Measurements from ENCODE around the gene MRPS33. TPM values are rescaled to one million over a fixed set of nuclear protein-coding genes. Genes with fewer than 3 reads are reported as not detected.

Gene MRPS33
- total RNA-seq, 1 donor from 2014 or later = 65.0 TPM

- intact Hi-C loops (cut with micrococcal nuclease) = loop anchor here (1.0 to 10.0 kb wide), 6 partner anchors 60 to 608 kb away; partner anchors contain the start of genes AGK and RAB19
Measured at GRCh38 chr7:141012696-141013344, 1.9 kb downstream of the MRPS33 start.

DNA sequence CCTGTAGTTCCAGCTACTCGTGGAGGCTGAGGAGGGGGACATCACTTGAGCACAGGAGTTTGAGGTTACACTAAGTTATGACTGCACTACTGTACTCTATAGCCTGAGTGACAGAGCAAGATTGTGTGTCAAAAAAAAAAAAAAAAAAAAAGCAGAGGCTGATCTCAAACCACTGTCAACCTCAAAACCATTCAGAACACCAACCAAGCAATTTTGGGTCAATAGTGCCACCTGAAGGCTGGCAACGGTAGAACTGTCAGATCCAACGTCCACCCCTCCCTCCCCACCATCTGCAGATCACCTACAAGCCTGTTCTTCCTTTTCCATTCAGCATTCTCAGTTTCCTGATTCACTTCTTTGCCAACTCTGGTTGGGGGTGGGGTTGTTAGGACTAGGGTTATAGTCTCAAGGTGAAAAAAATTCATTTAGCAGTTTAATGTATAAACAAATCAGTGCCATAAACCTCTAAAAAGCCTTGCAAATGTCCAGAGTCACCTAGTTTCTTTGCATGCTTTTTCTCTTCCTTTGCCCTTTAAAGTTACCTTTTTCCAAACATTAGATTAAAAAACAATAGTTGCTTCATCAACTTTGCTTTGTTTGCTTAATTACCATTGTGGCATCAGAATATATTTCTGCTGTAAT is 2.6 kb downstream of the MRPS33 start:
- intact Hi-C loops (cut with micrococcal nuclease) = loop anchor here (1.0 to 10.0 kb wide), 6 partner anchors 61 to 607 kb away; partner anchors contain the start of genes AGK and RAB19

- intact Hi-C loops (cut with micrococcal nuclease) = loop anchor here (5.0 to 10.0 kb wide), 3 partner anchors 521 to 607 kb away; partner anchors contain the start of genes AGK and RAB19
Measured at GRCh38 chr7:141011443-141011842, 3.3 kb downstream of the MRPS33 start.

GRCh38 chr7:141003172-141004065 is 11.3 kb downstream of the MRPS33 start:
- intact Hi-C loops (cut with micrococcal nuclease) = no loop called here

DNA sequence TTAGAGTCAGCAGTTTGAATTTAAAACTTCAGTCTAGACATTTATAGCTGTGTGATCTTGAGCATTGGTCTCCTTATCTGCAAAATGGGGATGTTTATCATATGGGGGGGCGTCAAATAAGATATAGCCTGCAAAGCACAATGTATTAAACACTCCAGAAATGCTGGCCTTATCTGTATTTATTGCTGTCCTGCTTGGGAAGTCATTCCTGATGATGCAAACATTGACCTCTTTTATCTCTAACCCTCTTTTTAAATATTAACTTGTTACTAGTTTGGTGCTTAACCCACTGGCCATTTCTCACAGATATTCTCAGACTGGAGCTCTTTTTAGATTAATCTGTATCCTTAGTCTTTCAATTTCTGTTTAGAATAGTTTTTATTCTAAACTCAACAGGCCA is 13.2 kb downstream of the MRPS33 start:
- intact Hi-C loops (cut with micrococcal nuclease) = no loop called here

- intact Hi-C loops (cut with micrococcal nuclease) = no loop called here
Measured at GRCh38 chr7:141001122-141001521, 13.6 kb downstream of the MRPS33 start.

DNA sequence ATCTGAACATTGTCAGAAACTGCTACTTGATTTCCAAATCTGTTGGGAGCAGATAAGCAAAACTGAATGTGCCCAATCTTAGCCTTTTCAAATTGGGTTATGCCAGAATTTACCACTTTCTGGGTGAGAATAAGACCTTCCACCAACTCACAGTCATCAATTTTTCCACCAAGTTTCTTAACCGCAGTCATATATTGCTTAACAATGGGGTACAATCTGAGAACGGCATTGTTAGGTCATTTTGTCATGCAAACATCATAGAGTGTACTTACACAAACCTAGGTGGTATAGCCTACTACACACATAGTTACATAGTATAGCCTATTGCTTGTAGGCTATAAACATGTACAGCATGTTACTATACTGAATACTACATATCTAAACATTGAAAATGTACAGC is 16.0 kb downstream of the MRPS33 start:
- intact Hi-C loops (cut with micrococcal nuclease) = no loop called here

- intact Hi-C loops (cut with micrococcal nuclease) = no loop called here
Measured at GRCh38 chr7:140992422-140992821, 22.3 kb downstream of the MRPS33 start.

- intact Hi-C loops (cut with micrococcal nuclease) = no loop called here
Measured at GRCh38 chr7:140990193-140990962, 24.4 kb downstream of the MRPS33 start.

- intact Hi-C loops (cut with micrococcal nuclease) = no loop called here
Measured at GRCh38 chr7:140989068-140989467, 25.7 kb downstream of the MRPS33 start.

DNA sequence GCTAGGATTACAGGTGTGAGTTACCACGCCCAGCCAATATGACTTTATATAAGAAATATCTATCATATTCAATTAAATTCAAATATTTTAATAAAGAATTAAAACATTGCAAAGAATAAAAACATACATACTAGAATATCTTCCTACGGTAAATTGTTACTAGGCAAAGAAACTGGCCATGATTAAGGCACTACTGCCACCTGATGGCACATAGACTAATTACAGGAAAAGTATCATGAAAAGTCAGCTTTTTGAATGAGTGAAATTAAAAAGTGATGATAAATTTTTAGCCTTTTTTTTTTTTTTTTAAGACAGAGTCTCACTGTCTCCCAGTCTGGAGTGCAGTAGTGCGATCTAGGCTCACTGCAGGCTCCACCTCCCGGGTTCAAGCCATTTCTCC is 30.9 kb downstream of the MRPS33 start:
- intact Hi-C loops (cut with micrococcal nuclease) = no loop called here

DNA sequence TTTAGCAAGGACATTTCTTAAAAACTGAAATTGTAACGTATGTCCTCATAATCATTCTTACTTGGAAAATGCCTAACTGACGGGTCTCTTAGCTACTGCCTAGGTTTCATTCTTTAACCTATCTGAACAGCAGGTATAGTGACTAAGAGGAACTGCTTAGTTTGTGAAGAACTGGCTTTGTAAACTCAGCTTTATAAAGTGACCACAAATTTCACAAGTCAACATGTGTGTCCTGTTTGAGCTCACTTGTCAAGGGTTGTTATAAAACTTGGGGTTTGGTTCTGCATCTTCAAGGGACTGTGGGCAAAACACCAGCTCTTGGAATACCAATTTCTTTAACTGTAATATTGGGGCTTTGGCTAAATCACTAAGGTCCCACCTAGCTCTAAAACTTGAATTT is 32.2 kb downstream of the MRPS33 start:
- intact Hi-C loops (cut with micrococcal nuclease) = no loop called here

GRCh38 chr7:140981951-140982350 is 32.8 kb downstream of the MRPS33 start:
- intact Hi-C loops (cut with micrococcal nuclease) = no loop called here

- intact Hi-C loops (cut with micrococcal nuclease) = no loop called here
Measured at GRCh38 chr7:140977741-140978140, 37.0 kb downstream of the MRPS33 start.

DNA sequence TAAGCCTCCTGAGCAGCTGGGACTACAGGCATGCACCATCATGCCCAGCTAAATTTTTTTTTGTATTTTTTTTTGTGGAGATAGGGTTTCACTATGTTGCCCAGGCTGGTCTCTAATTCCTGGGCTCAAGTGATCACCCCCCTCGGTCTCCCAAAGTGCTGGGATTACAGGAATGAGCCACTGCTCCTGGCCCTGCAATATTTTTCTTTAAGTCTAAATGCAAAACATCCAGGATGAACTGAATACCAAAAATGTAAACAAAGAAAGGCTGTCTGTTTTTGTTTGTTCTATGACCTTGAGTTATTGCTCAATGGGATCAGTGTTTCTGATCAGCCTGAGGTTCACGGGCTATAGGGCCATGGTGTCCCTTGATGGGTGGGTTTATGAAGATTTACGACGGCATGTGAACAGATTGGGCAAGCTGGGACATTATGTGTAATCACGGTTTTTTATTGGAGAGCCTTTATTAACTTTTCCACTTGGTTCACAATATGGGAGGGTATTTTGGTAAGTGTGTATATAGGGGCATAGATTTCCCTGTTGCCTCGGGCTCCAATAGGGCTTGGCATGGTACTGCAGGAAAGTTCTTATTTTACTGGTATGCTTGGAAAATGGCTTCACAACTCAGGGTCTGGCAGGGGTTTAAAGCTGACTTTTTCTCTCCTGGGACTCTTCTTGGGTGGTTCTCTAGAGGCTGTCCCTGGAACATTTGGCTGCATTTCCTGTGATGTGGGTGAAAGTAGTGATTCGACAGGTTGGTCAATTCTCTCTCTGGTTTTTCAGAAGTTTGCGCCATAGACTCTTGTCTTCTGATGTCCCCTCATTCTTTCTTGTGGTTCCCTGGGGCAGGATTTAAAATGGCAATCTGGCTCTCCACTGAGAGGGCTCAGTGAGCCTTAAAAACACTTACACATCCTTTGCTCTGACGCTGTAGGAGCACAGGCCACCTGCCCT is 41.6 kb downstream of the MRPS33 start:
- intact Hi-C loops (cut with micrococcal nuclease) = no loop called here

DNA sequence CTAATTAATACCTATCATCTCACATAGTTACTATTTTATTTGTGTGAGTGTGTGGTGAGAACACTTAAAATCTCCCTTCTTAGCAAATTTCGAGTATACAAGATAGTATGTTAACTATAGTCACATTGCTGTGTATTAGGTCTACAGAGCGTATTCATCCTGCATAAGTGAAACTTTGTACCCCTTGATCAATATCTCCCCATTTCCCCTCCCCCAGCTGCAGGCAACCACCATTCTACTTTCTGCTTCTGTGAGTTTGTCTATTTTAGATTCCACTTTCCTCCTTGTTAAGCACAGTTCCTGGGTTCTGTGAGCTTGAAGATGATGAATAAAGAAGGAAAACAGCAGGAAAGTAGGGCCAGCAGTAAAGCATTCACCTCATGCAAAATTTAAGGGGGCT is 42.4 kb downstream of the MRPS33 start:
- intact Hi-C loops (cut with micrococcal nuclease) = no loop called here

GRCh38 chr7:140967438-140967837 is 47.3 kb downstream of the MRPS33 start:
- intact Hi-C loops (cut with micrococcal nuclease) = no loop called here

DNA sequence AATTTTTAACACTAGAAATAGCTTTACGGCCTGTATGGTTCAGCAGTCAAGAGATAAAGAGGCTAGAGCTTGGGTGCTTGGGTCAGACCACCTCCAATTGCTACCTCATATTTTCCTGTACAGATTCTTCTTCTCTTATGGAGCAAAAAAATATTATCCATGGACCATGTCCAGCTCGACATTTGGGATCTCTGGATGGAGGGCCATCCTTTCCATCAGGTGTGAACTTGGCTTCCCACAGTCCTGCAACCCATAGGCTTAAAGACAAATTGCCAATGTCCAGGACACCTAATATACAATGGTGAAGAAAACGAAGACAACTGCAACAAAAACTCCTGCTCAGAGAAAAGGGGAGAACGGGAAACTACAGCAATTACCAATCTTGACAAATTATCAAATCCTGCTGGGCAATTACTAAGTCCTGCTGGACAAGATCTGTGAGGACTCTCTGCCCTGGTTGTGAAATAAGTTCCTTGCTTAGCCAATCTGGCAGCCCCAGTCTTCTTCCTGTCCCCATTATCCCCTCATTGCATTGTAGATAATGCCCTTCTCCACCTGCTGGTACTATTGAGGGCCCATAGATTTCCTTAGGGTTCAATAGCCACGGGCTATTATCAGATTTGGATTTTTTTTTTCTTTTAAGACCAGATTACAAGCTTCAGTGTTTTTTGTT is 48.1 kb downstream of the MRPS33 start:
- intact Hi-C loops (cut with micrococcal nuclease) = no loop called here

- intact Hi-C loops (cut with micrococcal nuclease) = no loop called here
Measured at GRCh38 chr7:140961117-140961516, 53.6 kb downstream of the MRPS33 start.
